SKM-1 treated with dmso at 0.1 percent for 144 hours (cell line): Measurements from ENCODE around the gene PDLIM7.
A peak's percentile ranks its signal among the peaks of the same experiment; 100 is the strongest.
"Not testable (repeated sequence)": the region's sequence is repeated elsewhere in the genome, so short reads cannot be mapped to it uniquely, and the experiment has no call there.

Experiments
- DNase-seq: peaks from one replicate; lab custom pipeline; 2025; ENCODE audit not compliant: unreplicated experiment; lab: John Stamatoyannopoulos, UW

The PDLIM7 gene

GRCh38 chr5:177497292-177498012 lies at the start of gene PDLIM7:
Gene PDLIM7, minus strand, starts transcription at chr5:177497604. Its CDS starts 1,092 bp downstream, at chr5:177496512.
- DNase-seq: peak; percentile 98

GRCh38 chr5:177546258-177546741 lies 48.9 kb upstream of the PDLIM7 start:
- peak; percentile 9 for DNase-seq

GRCh38 chr5:177545487-177546257 lies 48.3 kb upstream of the PDLIM7 start:
- DNase-seq: peak; percentile 58

- no peak for DNase-seq
Measured at GRCh38 chr5:177542816-177543465, 45.5 kb upstream of the PDLIM7 start.

- DNase-seq: peak; percentile 21
Measured at GRCh38 chr5:177540438-177540837, 43.0 kb upstream of the PDLIM7 start.

- DNase-seq: no peak
Measured at GRCh38 chr5:177539411-177539810, 42.0 kb upstream of the PDLIM7 start.

GRCh38 chr5:177538876-177539275 lies 41.5 kb upstream of the PDLIM7 start:
- DNase-seq: no peak

- DNase-seq: no peak
Measured at GRCh38 chr5:177537389-177538361, 40.3 kb upstream of the PDLIM7 start.

- DNase-seq: no peak
Measured at GRCh38 chr5:177536386-177536785, 39.0 kb upstream of the PDLIM7 start.

- DNase-seq: no peak
Measured at GRCh38 chr5:177535125-177535524, 37.7 kb upstream of the PDLIM7 start.

GRCh38 chr5:177534433-177534832 lies 37.0 kb upstream of the PDLIM7 start:
- not testable (repeated sequence) for DNase-seq

GRCh38 chr5:177531209-177531940 lies 34.0 kb upstream of the PDLIM7 start:
- DNase-seq: no peak

GRCh38 chr5:177530638-177531037 lies 33.2 kb upstream of the PDLIM7 start:
- DNase-seq: no peak

- DNase-seq: no peak
Measured at GRCh38 chr5:177529247-177530203, 32.1 kb upstream of the PDLIM7 start.

- DNase-seq: no peak
Measured at GRCh38 chr5:177528631-177529030, 31.2 kb upstream of the PDLIM7 start.

- no peak for DNase-seq
Measured at GRCh38 chr5:177527595-177527994, 30.2 kb upstream of the PDLIM7 start.

GRCh38 chr5:177526791-177527190 lies 29.4 kb upstream of the PDLIM7 start:
- no peak for DNase-seq

- DNase-seq: no peak
Measured at GRCh38 chr5:177526191-177526590, 28.8 kb upstream of the PDLIM7 start.
